GM12878 (cell line): ENCODE data around the gene HRH2. TPM values are rescaled to one million over a fixed set of nuclear protein-coding genes. Genes with fewer than 3 reads are reported as not detected.

Experiments
- ATAC-seq: fragments of 200-7000 bp; cut with Tn5 transposase; 3 replicates; pipeline ENCODE4 v1.9.1; 2020; ENCODE audit warnings: mild to moderate bottlenecking, moderate library complexity
- Bru-seq: library from RNA; stranded (reverse); fragments of 400-500 nt; gene quantifications from one replicate; lab custom pipeline; 2021; lab: Mats Ljungman, UMichigan
- BruChase-seq, 2 experiments: library from RNA; stranded (reverse); fragments of 400-500 nt; gene quantifications; one replicate each; lab custom pipeline; 2021; lab: Mats Ljungman, UMichigan
- BruUV-seq: library from RNA; stranded (reverse); fragments of 400-500 nt; replicated peaks from 2 replicates; lab custom pipeline; 2021; lab: Mats Ljungman, UMichigan
- CTCF ChIA-PET: fragments of 300-600 bp; sonication (Branson Sonifier 250); formaldehyde crosslinking; extraction: SDS; loops from one replicate; lab custom pipeline; 2021; ENCODE audit warnings: inconsistent platforms; lab: Yijun Ruan, JAX
- POLR2A ChIA-PET: fragments of 350-600 bp; formaldehyde crosslinking; extraction: SDS; loops from one replicate; lab custom pipeline; 2021; ENCODE audit warnings: inconsistent platforms; lab: Charles Lee
- RAD21 ChIA-PET: fragments of 300-600 bp; sonication (Branson Sonifier 250); formaldehyde crosslinking; loops from one replicate; lab custom pipeline; 2023; ENCODE audit warnings: antibody characterized with exemption; ENCODE audit not compliant: unreplicated experiment; lab: Charles Lee
- SMC1A ChIA-PET: fragments of 300-600 bp; sonication (Branson Sonifier 250); formaldehyde crosslinking; loops from one replicate; lab custom pipeline; 2023; ENCODE audit not compliant: unreplicated experiment, uncharacterized antibody; lab: Charles Lee
- DNase-seq: peaks from one replicate; pipeline ENCODE4 v3.0.0-alpha.2; 2011; ENCODE audit warnings: low read depth, low spot score
- FAIRE-seq: peaks from 3 replicates; lab custom pipeline; 2011; peaks lifted over from hg19 to GRCh38; lab: Jason Lieb, UNC
- H2AFZ ChIP-seq: 2 replicates; pipeline ENCODE4 v1.6.0; 2011; ENCODE audit warnings: low read depth, low read length, control low read depth; ENCODE audit not compliant: control insufficient read depth
- H3K27ac ChIP-seq: 2 replicates; pipeline ENCODE4 v1.5.1; 2011; ENCODE audit warnings: control low read depth; ENCODE audit not compliant: control insufficient read depth, insufficient read depth
- H3K27me3 ChIP-seq, 2 experiments: replicated peaks in 1 of 2; 2 replicates each; pipeline versions ENCODE4 v1.6.0 to v1.6.1; 2011; ENCODE audit warnings: low read length in 1 of 2; ENCODE audit not compliant: control insufficient read depth in 2 of 2, insufficient read depth in 2 of 2
- H3K36me3 ChIP-seq, 2 experiments: 2 replicates each; pipeline ENCODE4 v1.5.1; 2011; ENCODE audit warnings: low read length in 1 of 2; ENCODE audit not compliant: control insufficient read depth in 2 of 2, insufficient read depth in 2 of 2
- H3K4me1 ChIP-seq: 2 replicates; pipeline ENCODE4 v1.6.1; 2011; ENCODE audit warnings: mild to moderate bottlenecking, low read length, moderate library complexity, mixed read lengths; ENCODE audit not compliant: control insufficient read depth, insufficient read depth
- H3K4me2 ChIP-seq: 2 replicates; pipeline ENCODE4 v1.6.0; 2011; ENCODE audit warnings: control low read depth; ENCODE audit not compliant: control insufficient read depth, insufficient read depth
- H3K4me3 ChIP-seq: fragments of 200-600 bp; sonication (generic); 2 replicates; pipeline ENCODE4 v1.5.1; 2016
- H3K79me2 ChIP-seq: 2 replicates; pipeline ENCODE4 v1.6.0; 2011; ENCODE audit warnings: low read length; ENCODE audit not compliant: control insufficient read depth, insufficient read depth
- H3K9ac ChIP-seq: 2 replicates; pipeline ENCODE4 v1.8.0; 2011; ENCODE audit warnings: low read length, control low read depth, mixed read lengths; ENCODE audit not compliant: control insufficient read depth, insufficient read depth
- H3K9me3 ChIP-seq: replicated peaks from 3 replicates; pipeline ENCODE4 v1.5.1; 2011; ENCODE audit warnings: mild to moderate bottlenecking, low read length; ENCODE audit not compliant: control insufficient read depth, insufficient read depth
- H4K20me1 ChIP-seq: 2 replicates; pipeline ENCODE4 v1.6.0; 2011; ENCODE audit not compliant: control insufficient read depth, insufficient read depth
- ASH2L ChIP-seq: fragments of 300-600, 200-600 bp; sonication (generic); IDR thresholded peaks from 2 replicates; pipeline ENCODE4 v1.6.1; 2017; ENCODE audit warnings: low read depth, mild to moderate bottlenecking, borderline replicate concordance
- ATF3 ChIP-seq: IDR thresholded peaks from 2 replicates; pipeline ENCODE4 v1.6.1; 2011; ENCODE audit warnings: low read depth, mild to moderate bottlenecking, low read length, moderate library complexity, borderline replicate concordance; ENCODE audit errors: extremely low read depth
- BHLHE40 ChIP-seq, 2 experiments: fragments of 450-650 bp in 1 of 2; IDR thresholded peaks; 2 replicates each; pipeline ENCODE4 v1.6.1; 2011 to 2017; ENCODE audit warnings: low read depth in 2 of 2, borderline replicate concordance in 1 of 2, improper control_type of control experiment in 1 of 2, low read length in 1 of 2, mild to moderate bottlenecking in 1 of 2
- BMI1 ChIP-seq: fragments of 450-650 bp; IDR thresholded peaks from 2 replicates; pipeline ENCODE4 v1.6.1; 2016; ENCODE audit warnings: mild to moderate bottlenecking, moderate library complexity, borderline replicate concordance
- GATAD2B ChIP-seq: fragments of 450-650 bp; conservative IDR thresholded peaks from 2 replicates; pipeline ENCODE4 v1.6.1; 2017; ENCODE audit warnings: low read depth, mild to moderate bottlenecking, moderate library complexity
- HDGF ChIP-seq: fragments of 450-650 bp; IDR thresholded peaks from 2 replicates; pipeline ENCODE4 v1.6.1; 2016; ENCODE audit warnings: antibody characterized with exemption
- RAD51 ChIP-seq: fragments of 450-650 bp; IDR thresholded peaks from 2 replicates; pipeline ENCODE4 v1.6.1; 2016; ENCODE audit warnings: moderate library complexity, mild to moderate bottlenecking, inconsistent platforms
- RELB ChIP-seq: fragments of 450-650 bp; IDR thresholded peaks from 2 replicates; pipeline ENCODE4 v1.6.1; 2017; ENCODE audit warnings: low read depth, mild to moderate bottlenecking, moderate library complexity
- STAT1 ChIP-seq: fragments of 450-650 bp; conservative IDR thresholded peaks from 2 replicates; pipeline ENCODE4 v1.6.1; 2014; ENCODE audit warnings: antibody characterized with exemption, mild to moderate bottlenecking
- SUPT20H ChIP-seq: IDR thresholded peaks from 2 replicates; pipeline ENCODE4 v1.6.1; 2011; ENCODE audit warnings: low read depth, mild to moderate bottlenecking, low read length, moderate library complexity, borderline replicate concordance; ENCODE audit not compliant: control insufficient read depth
- TBL1XR1 ChIP-seq: IDR thresholded peaks from 2 replicates; pipeline ENCODE4 v1.6.1; 2012; ENCODE audit warnings: low read depth, low read length, improper control_type of control experiment
- WRNIP1 ChIP-seq: IDR thresholded peaks from 2 replicates; pipeline ENCODE4 v1.6.1; 2011; ENCODE audit warnings: low read depth, low read length, improper control_type of control experiment, borderline replicate concordance
- WGBS: methylation state at CpG from one replicate; pipeline ENCODE4 v1.1.6; 2016; ENCODE audit warnings: low lambda C conversion rate; ENCODE audit not compliant: insufficient replicate concordance, insufficient coverage; ENCODE audit errors: missing lambda C conversion rate; 5-methylcytosine and 5-hydroxymethylcytosine counted together
- in situ Hi-C: fragments of 300-500 bp; cut with MboI; formaldehyde crosslinking; loops from 9 replicates; pipeline ENCODE4 v1.14.3; 2018; ENCODE audit warnings: mixed read lengths
- intact Hi-C: fragments of 100-400 bp; cut with micrococcal nuclease; formaldehyde crosslinking; loops from one replicate; pipeline ENCODE4 v1.14.2; 2022; ENCODE audit not compliant: unreplicated experiment
- long read RNA-seq, 2 experiments: library from polyadenylated mRNA; unstranded; transcript quantifications; one replicate each; pipeline ENCODE4 v2.0.0, GENCODE V29; 2019 to 2020
- polyA minus RNA-seq, 3 experiments: library from RNA; depleted of rRNA, polyadenylated mRNA; stranded (reverse); fragments of >200 nt; gene quantifications; 2 replicates each; pipeline ENCODE4 v1.2.3, GENCODE V29; 2011
- polyA plus RNA-seq, 11 experiments: library from polyadenylated mRNA; depleted of rRNA in 4 of 11; unstranded in 6 of 11; stranded (reverse) in 5 of 11; fragments of >200 nt; fragmentation: Nextera tagmentation in 4 of 11; fragmentation: Illumina TruSeq in 1 of 11; extraction: Ambion mirVana in 4 of 11; extraction: Trizol in 1 of 11; gene quantifications; 1 replicate in 1 of 11; 2 replicates in 10 of 11; pipeline versions ENCODE4 v1.2.1 to v1.2.3, GENCODE V29; 2011 to 2016; ENCODE audit warnings: inconsistent platforms in 2 of 11, missing spikeins in 2 of 11, low read depth in 1 of 11
- total RNA-seq, 4 experiments: library from RNA; depleted of rRNA in 3 of 4; stranded (reverse); fragments of >200 nt in 3 of 4; fragmentation: Illumina TruSeq in 1 of 4; extraction: Trizol in 1 of 4; gene quantifications; 2 replicates each; pipeline versions ENCODE4 v1.2.1 to v1.2.3, GENCODE V29; 2013 to 2021
- TF ChIP-seq, protein P1 (sequence below): fragments of 150-350 bp; IDR thresholded peaks from 2 replicates; pipeline ENCODE4 v1.6.1; 2016; ENCODE audit warnings: low read depth, low read length

Gene HRH2, protein sequence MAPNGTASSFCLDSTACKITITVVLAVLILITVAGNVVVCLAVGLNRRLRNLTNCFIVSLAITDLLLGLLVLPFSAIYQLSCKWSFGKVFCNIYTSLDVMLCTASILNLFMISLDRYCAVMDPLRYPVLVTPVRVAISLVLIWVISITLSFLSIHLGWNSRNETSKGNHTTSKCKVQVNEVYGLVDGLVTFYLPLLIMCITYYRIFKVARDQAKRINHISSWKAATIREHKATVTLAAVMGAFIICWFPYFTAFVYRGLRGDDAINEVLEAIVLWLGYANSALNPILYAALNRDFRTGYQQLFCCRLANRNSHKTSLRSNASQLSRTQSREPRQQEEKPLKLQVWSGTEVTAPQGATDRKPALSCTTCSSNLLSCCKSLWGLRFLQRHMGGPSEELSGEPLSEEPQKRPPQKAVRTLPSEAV
- not detected in 2 replicates for total RNA-seq (2013; cell fraction: nucleolus; rRNA removed)
- total RNA-seq (2014; rRNA removed): not detected in 2 replicates
- total RNA-seq (2014; rRNA removed; fragmentation: Illumina TruSeq; extraction: Trizol): not detected in 2 replicates
- 0.05 TPM in 1 of 2 replicates, not detected in the other for total RNA-seq (2021)
- not detected for polyA plus RNA-seq (2011; ENCODE audit: low read depth)
- polyA plus RNA-seq (2011; rRNA removed): 0.03 and 0.06 TPM in 2 replicates
- polyA plus RNA-seq (2011; cell fraction: cytosol; rRNA removed): 0.05 and 0.12 TPM in 2 replicates
- polyA plus RNA-seq (2011; cell fraction: nucleus; rRNA removed): 0.07 TPM in 2 replicates
- polyA plus RNA-seq (2012): 0.03 TPM in 1 of 2 replicates, not detected in the other
- 0.01 TPM in 1 of 2 replicates, not detected in the other for polyA plus RNA-seq (2014; fragmentation: Illumina TruSeq; extraction: Trizol)
- not detected for polyA plus RNA-seq (2014; fragmentation: Nextera tagmentation; extraction: Ambion mirVana)
- not detected in 2 replicates for polyA plus RNA-seq (2014; rRNA removed)
- not detected for polyA plus RNA-seq (2016; fragmentation: Nextera tagmentation; extraction: Ambion mirVana)
- polyA minus RNA-seq (2011; rRNA and poly(A)+ RNA removed): not detected in 2 replicates
- not detected in 2 replicates for polyA minus RNA-seq (2011; cell fraction: cytosol; rRNA and poly(A)+ RNA removed)
- not detected in 2 replicates for polyA minus RNA-seq (2011; cell fraction: nucleus; rRNA and poly(A)+ RNA removed)
- Bru-seq, nascent RNA: not detected
- not detected for BruChase-seq, experiment 1, labeled RNA remaining after a 6-hour chase
- not detected for BruChase-seq, experiment 2, labeled RNA remaining after a 2-hour chase
- long read RNA-seq, experiment 1: 0 reads
- long read RNA-seq, experiment 2: 0 reads

GRCh38 chr5:175657593-175658271 lies at the start of gene HRH2:
TSS of gene HRH2 (plus strand) at chr5:175658071. CDS start at chr5:175683234, 25,163 bp downstream.
- WGBS: 3% methylated on average over 48 of the region's 58 CpGs
- POLR2A ChIA-PET: no interaction called here
- RAD21 ChIA-PET: no interaction called here
- Histone ChIP-seq H3K27me3 (peaks cover 7 to 9% of the 10 kb centered on the region in 2 experiments; a peak in 3 of 4 replicates), H3K79me2 (no peaks in the 10 kb centered on the region), H4K20me1 (no peaks in the 10 kb centered on the region), H2AFZ (no peak within 1 kb of the TSS), H3K36me3 (no peaks in the 10 kb centered on the region), H3K27ac (no peak within 1 kb of the TSS), H3K4me2 (no peak within 1 kb of the TSS), H3K4me1 (no peaks in the 10 kb centered on the region), H3K9ac (no peak within 1 kb of the TSS), H3K9me3 (no peaks in the 10 kb centered on the region; the same call in 2 of the 3 replicates), H3K4me3 (no peak within 1 kb of the TSS)
- DNase-seq (no peak), FAIRE-seq (no peak), ATAC-seq (no peak)
- CTCF ChIA-PET: no interaction called here
- intact Hi-C loops (no loop called here), in situ Hi-C loops (no loop called here)
- SMC1A ChIA-PET: no interaction called here
- no TSS peak for BruUV-seq
- no peak for TF ChIP-seq STAT1
- no peak for TF ChIP-seq GATAD2B
- no peak for TF ChIP-seq RAD51
- TF ChIP-seq WRNIP1: no peak
- TF ChIP-seq, protein P1, sequence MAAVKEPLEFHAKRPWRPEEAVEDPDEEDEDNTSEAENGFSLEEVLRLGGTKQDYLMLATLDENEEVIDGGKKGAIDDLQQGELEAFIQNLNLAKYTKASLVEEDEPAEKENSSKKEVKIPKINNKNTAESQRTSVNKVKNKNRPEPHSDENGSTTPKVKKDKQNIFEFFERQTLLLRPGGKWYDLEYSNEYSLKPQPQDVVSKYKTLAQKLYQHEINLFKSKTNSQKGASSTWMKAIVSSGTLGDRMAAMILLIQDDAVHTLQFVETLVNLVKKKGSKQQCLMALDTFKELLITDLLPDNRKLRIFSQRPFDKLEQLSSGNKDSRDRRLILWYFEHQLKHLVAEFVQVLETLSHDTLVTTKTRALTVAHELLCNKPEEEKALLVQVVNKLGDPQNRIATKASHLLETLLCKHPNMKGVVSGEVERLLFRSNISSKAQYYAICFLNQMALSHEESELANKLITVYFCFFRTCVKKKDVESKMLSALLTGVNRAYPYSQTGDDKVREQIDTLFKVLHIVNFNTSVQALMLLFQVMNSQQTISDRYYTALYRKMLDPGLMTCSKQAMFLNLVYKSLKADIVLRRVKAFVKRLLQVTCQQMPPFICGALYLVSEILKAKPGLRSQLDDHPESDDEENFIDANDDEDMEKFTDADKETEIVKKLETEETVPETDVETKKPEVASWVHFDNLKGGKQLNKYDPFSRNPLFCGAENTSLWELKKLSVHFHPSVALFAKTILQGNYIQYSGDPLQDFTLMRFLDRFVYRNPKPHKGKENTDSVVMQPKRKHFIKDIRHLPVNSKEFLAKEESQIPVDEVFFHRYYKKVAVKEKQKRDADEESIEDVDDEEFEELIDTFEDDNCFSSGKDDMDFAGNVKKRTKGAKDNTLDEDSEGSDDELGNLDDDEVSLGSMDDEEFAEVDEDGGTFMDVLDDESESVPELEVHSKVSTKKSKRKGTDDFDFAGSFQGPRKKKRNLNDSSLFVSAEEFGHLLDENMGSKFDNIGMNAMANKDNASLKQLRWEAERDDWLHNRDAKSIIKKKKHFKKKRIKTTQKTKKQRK: no peak
- no peak for TF ChIP-seq TBL1XR1
- no peak for TF ChIP-seq ATF3
- no peak for TF ChIP-seq HDGF
- TF ChIP-seq ASH2L: no peak
- TF ChIP-seq RELB: no peak
- no peak for TF ChIP-seq SUPT20H
- no peak for TF ChIP-seq BHLHE40 (IDR thresholded peaks at IDR 0.05; ENCODE audit: borderline replicate concordance in 1 of 2, low read depth in 2 of 2, low read length in 1 of 2)
- no peak for TF ChIP-seq BMI1
